Ishikawa (cell line): Measurements from ENCODE around the gene PODXL2.

Experiments
- MAX ChIP-seq: IDR thresholded peaks from 2 replicates; pipeline ENCODE4 v1.6.1; 2012
- NFIC ChIP-seq: IDR thresholded peaks from 2 replicates; pipeline ENCODE4 v1.6.1; 2012
- RAD21 ChIP-seq: IDR thresholded peaks from 2 replicates; pipeline ENCODE4 v1.6.1; 2012; ENCODE audit warnings: low read depth
- TCF12 ChIP-seq: IDR thresholded peaks from 2 replicates; pipeline ENCODE4 v1.6.1; 2012; ENCODE audit warnings: low read depth

DNA sequence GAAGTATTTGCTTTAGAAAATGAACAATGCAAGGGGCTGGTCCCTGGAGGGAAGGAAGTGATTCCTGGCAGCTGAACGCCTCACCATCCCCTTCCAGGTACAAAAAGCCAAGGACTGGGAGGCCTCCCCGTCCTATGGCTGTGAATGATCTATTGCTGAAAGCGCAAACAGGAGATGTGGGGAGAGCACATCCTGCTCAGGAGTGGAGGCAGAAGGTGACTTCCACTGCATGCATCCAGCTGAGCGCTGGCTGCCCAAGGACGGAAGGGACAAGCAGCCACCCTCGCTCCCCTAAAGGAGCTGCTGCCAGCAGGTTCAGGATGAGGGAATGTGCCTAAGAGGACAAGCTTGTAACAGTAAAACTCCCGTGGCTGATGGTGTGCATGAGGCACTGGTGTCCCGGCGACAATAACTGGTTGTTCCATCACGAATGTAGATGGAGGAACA is 85.2 kb downstream of the PODXL2 start:
- TF ChIP-seq NFIC (no peak), MAX (no peak), RAD21 (no peak), TCF12 (no peak)
